ENCODE measurements around the gene OGFR.
A peak's percentile ranks its signal among the peaks of the same experiment; 100 is the strongest.

The OGFR gene

GRCh38 chr20:62792182-62792939 lies 12.3 kb upstream of the OGFR start:
- in situ Hi-C loops (cut with HindIII; ENCODE audit: low pct_unique_long_range_greater_than_20kb, low sequenced_read_pairs): no loop called here
- peak in 1 of 2 experiments; percentile 81 for DNase-seq (ENCODE audit: low read depth in 1 of 2, low spot score in 1 of 2)
- TF ChIP-seq JUND (IDR thresholded peaks at IDR 0.05; ENCODE audit: low read depth): no peak

- in situ Hi-C loops (cut with HindIII; ENCODE audit: low pct_unique_long_range_greater_than_20kb, low sequenced_read_pairs): no loop called here
- TF ChIP-seq JUND (IDR thresholded peaks at IDR 0.05; ENCODE audit: low read depth): no peak
- no peak for DNase-seq (ENCODE audit: low read depth in 1 of 2, low spot score in 1 of 2)
Measured at GRCh38 chr20:62792940-62793756, 11.5 kb upstream of the OGFR start.

GRCh38 chr20:62793757-62794006 lies 11.0 kb upstream of the OGFR start:
- in situ Hi-C loops (cut with HindIII; ENCODE audit: low pct_unique_long_range_greater_than_20kb, low sequenced_read_pairs): no loop called here
- no peak for TF ChIP-seq JUND (IDR thresholded peaks at IDR 0.05; ENCODE audit: low read depth)
- no peak for DNase-seq (ENCODE audit: low read depth in 1 of 2, low spot score in 1 of 2)

- no peak for TF ChIP-seq JUND (IDR thresholded peaks at IDR 0.05; ENCODE audit: low read depth)
- in situ Hi-C loops (cut with HindIII; ENCODE audit: low pct_unique_long_range_greater_than_20kb, low sequenced_read_pairs): no loop called here
- peak; percentile 95 to 98 for DNase-seq (ENCODE audit: low read depth in 1 of 2, low spot score in 1 of 2)
Measured at GRCh38 chr20:62794007-62794724, 10.5 kb upstream of the OGFR start.

- in situ Hi-C loops (cut with HindIII; ENCODE audit: low pct_unique_long_range_greater_than_20kb, low sequenced_read_pairs): no loop called here
- no peak for TF ChIP-seq JUND (IDR thresholded peaks at IDR 0.05; ENCODE audit: low read depth)
- peak; percentile 64 to 65 for DNase-seq (ENCODE audit: low read depth in 1 of 2, low spot score in 1 of 2)
Measured at GRCh38 chr20:62795023-62795761, 9.4 kb upstream of the OGFR start.

- DNase-seq (ENCODE audit: low read depth in 1 of 2, low spot score in 1 of 2): no peak
- no peak for TF ChIP-seq JUND (IDR thresholded peaks at IDR 0.05; ENCODE audit: low read depth)
- in situ Hi-C loops (cut with HindIII; ENCODE audit: low pct_unique_long_range_greater_than_20kb, low sequenced_read_pairs): no loop called here
Measured at GRCh38 chr20:62796699-62797491, 7.7 kb upstream of the OGFR start.

- in situ Hi-C loops (cut with HindIII; ENCODE audit: low pct_unique_long_range_greater_than_20kb, low sequenced_read_pairs): no loop called here
- TF ChIP-seq JUND (IDR thresholded peaks at IDR 0.05; ENCODE audit: low read depth): no peak
- no peak for DNase-seq (ENCODE audit: low read depth in 1 of 2, low spot score in 1 of 2)
Measured at GRCh38 chr20:62797671-62798532, 6.7 kb upstream of the OGFR start.

- no peak for DNase-seq (ENCODE audit: low read depth in 1 of 2, low spot score in 1 of 2)
- in situ Hi-C loops (cut with HindIII; ENCODE audit: low pct_unique_long_range_greater_than_20kb, low sequenced_read_pairs): no loop called here
- no peak for TF ChIP-seq JUND (IDR thresholded peaks at IDR 0.05; ENCODE audit: low read depth)
Measured at GRCh38 chr20:62799036-62799435, 5.6 kb upstream of the OGFR start.

- TF ChIP-seq JUND (IDR thresholded peaks at IDR 0.05; ENCODE audit: low read depth): no peak
- in situ Hi-C loops (cut with HindIII; ENCODE audit: low pct_unique_long_range_greater_than_20kb, low sequenced_read_pairs): no loop called here
- no peak for DNase-seq (ENCODE audit: low read depth in 1 of 2, low spot score in 1 of 2)
Measured at GRCh38 chr20:62799459-62799858, 5.2 kb upstream of the OGFR start.

GRCh38 chr20:62799873-62800272 lies 4.8 kb upstream of the OGFR start:
- no peak for TF ChIP-seq JUND (IDR thresholded peaks at IDR 0.05; ENCODE audit: low read depth)
- in situ Hi-C loops (cut with HindIII; ENCODE audit: low pct_unique_long_range_greater_than_20kb, low sequenced_read_pairs): no loop called here
- no peak for DNase-seq (ENCODE audit: low read depth in 1 of 2, low spot score in 1 of 2)

Data from T47D (cell line).